GM19328 (cell line): ENCODE data around the gene ABLIM1.

Source experiments
- ATAC-seq: cut with Tn5 transposase; IDR thresholded peaks from one replicate; pipeline ENCODE4 v1.9.1; 2021; ENCODE audit warnings: mild to moderate bottlenecking, moderate library complexity; ENCODE audit not compliant: unreplicated experiment

ABLIM1 gene

DNA sequence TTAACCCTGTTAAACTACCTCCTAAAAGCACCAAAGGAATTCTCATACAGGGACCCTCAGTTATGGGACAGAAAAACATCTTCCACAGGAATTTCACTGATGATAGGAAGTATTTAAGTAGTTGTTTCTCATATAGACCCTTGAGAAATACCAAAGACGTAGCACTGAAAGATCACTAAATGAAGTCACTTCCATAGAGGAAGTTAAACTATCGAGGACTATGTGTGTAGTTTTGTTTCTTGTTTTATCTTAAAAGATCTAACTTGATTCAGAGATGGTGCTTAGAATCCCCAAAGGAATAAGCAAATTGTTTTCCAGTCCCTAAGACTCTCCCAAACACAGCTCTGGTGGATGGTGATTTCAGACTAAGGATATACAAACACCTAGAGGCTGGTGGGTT is 159.0 kb downstream of the ABLIM1 start:
- ATAC-seq = no peak

DNA sequence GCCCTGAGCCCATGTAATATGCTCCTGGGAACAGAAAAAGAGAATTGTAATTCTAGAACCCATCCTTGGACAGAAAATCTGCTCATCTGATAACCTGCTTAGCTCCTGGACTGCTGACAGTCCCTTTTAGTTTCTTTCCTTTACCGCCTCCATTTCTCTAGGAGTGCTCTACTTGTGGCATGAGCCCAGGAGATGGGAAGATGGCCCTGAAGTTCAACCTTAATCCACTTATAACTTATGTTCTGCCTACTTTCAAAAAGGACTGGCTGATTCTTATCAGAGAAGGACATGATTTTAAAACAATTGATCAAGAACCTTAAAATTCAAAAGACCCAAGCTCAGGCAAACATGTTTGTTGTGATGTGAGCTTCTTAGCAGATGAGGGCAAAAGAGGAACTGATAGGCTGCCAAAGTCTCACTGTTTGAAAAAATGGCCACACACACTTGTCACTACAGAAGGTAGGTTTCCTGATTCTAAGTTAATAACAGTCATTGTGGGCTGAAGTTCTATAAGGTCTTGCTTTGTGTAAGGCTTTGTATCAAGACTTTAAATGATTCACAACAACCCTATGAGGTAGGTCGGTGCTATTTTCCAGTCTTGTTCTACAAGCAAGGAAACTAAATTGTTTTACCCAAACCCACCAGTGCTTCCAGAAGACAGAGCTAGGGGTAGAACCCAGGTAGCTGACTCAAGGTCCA is 159.5 kb downstream of the ABLIM1 start:
- peak; percentile 56 for ATAC-seq

DNA sequence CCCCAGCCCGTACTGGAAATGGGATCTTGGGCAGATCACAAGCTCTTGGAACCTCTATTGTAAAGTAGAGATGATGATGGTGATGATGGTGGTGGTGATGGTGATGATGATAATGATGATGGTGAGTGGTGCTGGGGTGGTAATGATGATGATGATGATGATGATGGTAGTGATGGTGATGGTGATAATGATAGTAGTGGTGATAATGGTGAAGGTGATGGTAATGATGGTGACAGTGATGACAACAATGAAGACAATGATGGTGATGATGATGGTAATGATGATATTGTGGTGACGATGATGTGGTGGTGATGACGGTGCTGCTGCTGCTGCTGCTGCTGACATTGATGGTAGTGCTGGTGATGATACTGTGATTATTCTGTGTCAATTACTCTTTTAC is 162.8 kb downstream of the ABLIM1 start:
- ATAC-seq = no peak

DNA sequence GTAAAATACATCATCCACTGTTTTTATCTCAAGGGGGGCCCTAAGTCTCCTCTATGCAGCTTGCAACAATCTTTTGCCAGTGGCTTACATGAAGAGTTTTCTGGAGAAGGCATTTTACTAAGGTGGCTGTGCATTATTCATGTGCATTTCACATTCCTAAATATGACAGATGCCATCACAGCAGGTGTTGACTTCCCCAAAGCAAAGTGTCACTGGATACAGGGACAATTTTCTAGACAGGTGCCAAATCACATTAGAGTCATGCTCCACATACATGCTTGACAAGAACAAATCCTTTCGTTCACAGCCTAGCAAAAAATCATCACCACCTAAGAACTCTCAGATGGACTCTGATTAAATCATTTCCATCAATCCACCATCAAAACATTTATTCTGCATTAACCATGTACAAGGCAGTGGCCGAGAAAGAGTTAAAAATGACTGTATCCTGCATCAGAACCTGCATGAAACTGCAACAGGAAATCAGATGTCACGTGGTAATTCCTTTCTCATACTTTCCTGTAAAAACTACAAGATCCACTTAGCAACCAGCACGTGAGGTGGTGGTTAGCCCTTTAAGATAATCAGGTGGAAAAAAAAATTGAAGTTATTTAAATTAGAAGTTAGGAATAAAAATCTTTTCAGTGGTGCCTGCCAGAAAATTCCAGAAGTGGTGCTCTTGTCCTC is 165.6 kb downstream of the ABLIM1 start:
- ATAC-seq = no peak

DNA sequence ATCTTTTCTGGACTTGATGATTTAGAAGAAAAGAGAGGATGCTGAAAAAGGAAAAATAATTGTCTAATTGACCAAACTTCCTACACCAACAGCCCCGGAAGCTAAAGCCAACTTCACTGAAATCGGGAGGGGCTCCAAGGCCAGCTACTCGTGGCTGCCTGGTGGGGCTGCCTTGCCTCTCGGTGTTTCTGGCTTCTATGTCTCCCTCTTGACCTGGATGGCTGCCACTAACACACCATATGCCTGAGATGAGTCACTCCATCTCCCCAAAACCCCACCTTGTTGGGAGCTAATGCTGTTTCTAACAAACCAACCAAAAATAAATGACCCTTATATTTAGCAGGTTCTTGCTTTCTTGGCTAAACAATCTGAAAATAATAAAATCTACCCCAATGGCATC is 166.1 kb downstream of the ABLIM1 start:
- ATAC-seq = no peak

DNA sequence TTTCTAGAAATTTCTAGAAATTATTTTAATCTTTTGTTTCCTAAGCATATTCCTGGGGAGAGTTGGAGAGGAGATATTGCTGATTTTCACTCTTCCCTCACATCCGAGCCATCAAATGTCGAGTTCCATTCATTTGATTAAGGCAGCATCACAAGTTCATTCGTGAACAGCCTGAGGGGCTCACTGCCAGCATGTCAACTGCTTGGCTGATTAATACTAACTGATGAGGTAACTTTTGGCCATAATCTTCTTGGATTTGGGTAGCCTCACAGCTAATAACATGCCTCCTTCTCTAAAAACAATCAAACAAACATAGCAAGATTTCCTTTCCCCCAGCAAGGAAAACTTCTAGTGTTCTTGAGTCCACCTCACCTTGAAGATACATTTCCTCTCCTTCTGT is 166.7 kb downstream of the ABLIM1 start:
- no peak for ATAC-seq

DNA sequence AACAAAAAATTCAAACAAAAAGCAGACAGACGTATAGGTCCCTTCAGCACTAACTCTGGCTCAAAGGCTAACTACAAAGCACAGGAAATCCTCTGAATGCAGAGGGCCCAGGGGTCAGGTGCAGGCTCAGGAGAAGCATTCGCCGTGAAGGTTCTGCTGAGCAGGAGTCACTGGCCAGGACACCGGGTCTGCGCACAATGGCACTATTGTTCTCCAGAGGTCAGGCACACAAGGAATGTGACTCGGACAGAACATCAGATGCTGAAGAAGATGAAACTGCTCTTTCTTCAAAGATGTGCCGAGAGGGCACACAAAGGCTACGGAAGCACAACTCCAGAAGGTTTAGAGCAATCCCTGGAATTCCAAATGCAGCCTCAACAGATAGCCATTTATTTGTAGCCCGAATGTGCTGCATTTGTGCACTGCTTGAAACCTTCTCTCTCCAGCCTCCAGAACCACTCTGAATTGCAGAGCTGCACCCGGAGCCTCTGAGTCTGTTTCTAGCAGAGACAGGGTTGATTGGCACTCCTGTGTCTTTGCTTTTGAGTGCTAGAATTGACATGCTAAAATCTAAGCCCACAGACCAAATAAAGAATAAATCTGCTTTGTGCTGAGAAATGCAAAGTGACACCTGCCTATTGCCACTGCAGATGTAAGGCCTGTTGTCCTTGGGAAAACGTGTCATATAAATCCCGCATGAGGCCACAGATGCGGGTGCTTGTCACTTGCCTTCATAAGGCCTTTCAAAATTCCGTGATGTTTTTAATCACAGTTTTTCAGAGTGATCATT is 168.4 kb downstream of the ABLIM1 start:
- ATAC-seq = no peak

DNA sequence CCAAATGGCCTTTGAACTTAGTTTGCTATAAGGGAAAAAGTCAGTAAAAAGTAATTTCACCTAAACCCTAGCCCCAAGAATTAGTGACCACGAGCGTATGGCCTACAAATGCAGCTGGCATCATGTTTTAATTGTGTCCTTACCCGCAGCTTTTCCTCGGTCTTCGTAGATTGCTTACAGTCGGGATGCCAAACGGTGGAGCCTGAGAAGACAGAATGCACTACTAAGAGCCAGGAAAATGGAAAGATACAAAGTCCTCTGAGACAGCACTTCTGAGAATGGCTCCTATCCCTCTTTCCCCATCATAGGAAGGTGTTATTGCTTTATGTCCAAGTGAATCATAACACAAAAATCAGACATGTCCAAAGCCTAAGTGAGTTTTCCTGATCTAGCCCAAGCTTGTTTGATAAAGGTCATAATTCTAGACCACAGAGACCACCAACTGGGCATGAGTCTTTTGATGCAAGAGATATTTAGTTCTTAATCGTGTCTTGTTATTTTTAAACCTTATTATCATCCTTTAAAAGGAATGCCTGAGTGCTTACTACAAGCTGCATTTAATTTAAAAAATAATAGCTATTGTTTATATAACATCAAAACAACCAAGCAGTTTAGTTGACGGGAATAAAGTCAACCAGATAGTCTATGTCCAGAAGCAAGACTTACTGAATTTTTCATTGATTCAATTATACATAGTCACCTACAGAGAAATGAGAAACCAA is 170.1 kb downstream of the ABLIM1 start:
- ATAC-seq = no peak

DNA sequence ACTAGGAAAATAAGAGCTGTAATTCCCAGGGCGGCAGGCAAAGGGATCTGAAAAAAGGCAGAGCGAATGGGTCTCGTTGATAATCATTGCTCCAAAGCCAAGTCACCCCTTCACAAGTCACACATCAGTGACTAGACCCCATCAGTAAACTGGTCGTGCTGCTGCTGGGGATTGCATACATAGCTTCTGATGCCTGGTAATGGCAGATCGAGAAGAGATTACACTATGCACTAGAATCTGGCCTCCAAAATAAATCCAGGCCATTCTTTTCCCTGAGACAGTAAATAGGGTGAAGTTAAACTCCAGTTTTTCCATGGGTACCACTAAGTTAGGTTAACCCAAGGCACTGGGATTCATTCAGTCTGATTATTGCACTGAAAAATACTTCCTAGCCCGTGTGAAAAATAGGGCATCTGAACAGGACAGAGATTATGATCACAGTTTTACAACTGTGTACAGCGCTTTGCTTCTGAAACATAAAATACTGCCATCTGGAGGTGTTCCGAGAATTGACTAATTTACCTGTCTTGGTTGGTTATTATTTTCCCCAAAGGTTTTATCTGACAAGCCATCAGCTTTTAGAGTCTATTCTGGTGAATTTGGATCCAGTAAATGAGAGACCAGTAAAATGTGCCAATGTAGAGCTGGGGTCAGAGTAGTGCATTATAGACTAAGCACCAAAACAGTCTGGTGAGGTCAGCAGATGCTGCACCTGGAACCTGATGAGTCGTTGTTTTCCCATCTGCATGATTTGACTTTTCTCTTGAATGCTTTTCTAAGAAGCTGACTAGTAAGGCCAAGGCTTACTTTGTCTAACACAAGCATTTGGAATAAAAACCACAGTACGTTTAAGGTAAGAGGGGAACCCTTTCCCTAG is 170.9 kb downstream of the ABLIM1 start:
- no peak for ATAC-seq

DNA sequence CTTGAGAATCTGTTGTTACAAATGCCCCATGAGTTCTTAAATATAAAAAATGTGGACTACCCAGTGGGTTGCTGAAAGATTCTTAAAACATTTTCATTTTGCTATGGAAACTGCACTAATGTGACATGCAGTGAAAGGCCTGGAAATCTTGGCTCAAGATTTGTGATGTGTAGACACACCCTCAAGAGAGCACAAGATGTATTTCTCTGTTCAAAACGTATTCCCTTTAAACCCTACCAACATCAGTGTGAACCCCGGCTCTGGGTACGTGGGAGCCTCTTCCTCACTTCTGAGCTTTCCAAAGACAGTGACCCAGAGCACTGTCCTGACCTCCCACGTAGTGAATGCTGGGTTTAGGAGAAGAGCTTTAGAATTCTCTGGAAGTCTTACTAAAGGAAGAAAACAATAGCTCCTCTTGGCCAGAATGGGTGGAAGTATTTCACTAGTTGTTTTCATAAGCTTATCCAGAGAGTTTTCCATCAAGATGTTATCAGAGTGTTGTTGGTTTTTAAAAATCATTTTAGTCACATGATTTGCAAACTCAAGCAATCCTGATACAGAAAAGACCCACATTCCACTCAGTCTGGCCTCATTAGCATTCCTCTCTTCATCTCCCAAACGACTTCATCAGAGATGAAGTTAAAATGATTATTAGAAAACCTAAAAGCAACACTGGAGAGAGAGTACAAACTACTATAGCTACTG is 172.2 kb downstream of the ABLIM1 start:
- no peak for ATAC-seq

DNA sequence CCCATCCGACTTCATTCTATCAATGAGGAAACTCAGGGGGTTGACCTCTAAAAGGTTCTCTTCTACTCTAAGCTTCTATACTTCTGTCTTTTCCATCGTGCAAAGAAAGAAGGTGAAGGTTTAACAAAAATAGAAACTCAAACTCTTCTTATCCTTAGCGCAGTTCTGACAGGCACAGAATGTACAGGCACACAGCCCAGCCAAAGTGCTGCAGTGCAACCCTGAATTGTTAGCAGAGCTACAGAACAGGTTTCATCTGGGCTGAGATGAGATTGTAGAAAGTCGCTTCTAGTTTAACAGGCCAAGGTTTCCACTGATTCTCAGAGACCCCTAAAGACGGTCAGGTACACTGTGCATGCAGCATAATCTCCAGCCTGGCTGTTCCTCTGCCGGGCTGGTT is 174.5 kb downstream of the ABLIM1 start:
- ATAC-seq = no peak

DNA sequence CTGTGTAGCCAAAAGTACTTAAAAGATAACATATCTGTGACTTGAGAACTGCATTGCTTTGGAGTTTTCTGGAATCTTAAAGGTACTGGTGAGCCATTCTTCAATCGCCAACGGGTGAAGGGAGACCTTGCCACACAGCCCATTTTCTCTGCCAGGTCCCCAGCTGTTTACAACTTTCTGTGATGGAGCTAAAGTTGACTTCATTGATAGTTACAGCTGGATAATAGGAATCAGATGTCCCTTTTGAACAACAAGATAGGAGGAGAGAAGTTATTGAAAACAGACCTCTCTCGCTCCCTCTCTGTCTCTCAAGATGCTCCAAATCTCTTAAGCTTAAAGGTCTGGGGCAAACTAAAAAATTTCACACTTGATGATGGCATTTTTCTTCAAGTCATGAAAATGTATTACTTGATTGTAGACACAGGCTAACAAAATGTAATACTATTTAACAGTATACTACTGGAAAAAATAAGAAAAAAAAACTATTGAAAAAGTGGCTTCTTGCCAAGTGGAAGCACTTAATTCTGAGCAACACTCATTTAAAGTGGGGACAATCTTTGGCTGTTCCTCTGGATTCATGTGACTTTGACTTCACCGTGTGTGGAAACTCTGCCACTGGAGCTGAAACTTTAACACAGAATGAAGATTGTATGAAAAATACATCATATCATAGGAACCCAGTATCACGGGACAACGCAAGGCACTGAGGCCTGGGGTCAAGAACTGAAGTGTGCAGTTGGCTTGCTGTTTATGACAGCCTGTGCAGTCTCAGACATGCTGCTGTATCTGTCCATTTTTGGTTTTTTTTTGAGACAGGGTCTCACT is 175.4 kb downstream of the ABLIM1 start:
- ATAC-seq = no peak

DNA sequence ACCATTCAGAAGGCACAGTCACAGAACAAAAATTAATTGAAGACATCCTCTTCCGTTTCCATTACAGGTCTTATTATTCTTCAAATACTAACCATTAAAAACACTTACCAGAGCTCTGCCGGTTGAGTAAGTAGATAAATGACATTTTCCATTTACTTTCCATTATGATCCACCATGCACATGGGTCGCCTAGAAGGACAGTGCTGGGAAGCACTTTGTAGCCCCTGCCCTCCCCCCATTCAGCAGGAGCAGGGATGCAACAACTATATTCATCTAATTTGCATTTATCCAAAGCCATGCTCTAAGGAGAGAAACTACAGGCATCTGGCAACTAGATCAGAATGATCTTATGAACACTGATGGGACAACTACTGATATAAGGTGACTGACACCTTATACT is 177.0 kb downstream of the ABLIM1 start:
- no peak for ATAC-seq

DNA sequence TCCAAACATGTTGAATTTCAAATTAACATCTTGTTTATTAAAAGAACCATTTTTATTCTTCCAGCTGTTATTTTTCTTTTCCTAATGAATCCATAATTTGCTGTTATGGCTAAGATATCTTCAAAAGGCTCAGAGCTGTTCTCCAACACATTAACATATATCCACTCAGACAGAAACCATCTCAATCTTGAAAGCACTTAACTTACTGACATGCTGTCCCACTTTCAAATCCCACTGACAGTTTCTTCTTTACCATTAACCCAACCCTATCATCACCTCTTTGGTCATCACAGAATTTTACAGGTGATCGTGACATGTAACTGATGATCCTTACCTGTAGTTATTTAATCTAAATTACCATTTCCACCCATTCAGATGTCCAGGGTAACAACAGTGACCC is 178.2 kb downstream of the ABLIM1 start:
- ATAC-seq = no peak

DNA sequence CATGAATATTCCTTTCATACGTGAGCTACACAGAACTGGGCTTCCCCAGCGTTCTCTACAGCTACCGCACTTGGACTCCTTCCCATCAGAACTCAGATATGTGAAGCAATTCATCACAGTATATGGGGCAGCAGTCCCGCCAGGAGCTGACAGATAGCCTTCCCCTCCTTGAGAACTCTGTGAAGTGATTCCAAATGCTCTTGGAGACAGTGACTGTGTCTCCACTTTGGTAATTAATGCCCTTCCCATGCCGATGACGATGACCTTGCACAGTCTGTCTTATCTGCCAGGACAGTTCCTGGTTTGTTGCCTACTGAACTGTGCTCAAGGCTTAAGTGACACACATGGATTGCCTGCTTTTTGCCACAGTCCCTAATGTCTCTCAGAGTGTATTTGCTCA is 178.8 kb downstream of the ABLIM1 start:
- no peak for ATAC-seq

DNA sequence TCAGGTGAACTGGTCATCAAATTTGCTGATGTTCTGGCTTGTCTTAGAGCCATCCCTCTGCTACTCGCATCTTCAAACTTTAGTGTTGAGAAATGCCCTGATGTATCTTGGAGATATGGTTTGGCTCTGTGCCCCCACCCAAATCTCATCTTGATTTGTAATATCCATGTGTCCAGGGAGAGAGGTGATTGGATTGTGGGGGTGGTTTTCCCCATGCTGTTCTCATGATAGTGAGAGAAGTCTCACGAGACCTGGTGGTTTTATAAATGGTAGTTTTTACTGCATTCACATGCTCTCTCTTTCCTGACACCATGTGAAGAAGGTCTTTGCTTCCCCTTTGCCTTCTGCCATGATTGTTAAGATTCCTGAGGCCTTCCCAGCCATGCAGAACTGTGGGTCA is 179.8 kb downstream of the ABLIM1 start:
- no peak for ATAC-seq

DNA sequence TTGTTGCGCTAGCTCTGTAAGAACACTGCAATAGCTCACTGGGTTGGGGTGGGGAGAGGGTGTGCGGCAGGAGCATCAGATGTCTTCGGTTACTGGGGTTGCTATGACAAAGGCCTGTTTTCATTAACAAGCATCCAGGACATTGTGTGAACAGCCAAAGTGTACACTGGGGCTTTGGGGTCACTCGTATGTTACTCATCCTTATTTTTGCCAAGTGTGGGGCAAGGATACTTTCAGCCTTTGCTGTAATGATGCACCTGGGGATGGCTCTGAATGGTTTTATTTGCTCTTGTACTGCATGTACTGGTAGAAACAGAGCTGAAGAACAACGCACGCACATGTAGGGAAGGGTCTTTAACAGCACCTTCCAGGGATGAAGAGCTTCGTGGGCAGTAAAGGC is 180.8 kb downstream of the ABLIM1 start:
- no peak for ATAC-seq

DNA sequence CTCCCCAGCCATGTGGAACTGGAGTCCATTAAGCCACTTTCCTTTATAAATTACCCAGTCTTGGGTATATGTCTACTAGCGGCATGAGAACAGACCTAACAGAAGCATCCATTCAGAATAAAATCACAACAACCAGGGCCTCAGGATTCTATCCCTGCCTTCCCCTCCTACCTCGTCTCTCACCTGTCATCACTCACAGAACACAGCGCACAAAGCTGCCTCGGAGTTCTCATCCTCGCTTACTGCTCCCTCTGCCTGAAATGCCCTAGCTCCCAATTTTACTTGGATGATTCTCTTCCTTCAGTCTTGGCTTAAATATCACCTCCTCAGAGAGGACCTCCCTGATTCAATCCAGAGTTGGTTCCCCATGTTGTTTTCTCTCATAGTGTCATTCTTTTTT is 183.1 kb downstream of the ABLIM1 start:
- no peak for ATAC-seq

DNA sequence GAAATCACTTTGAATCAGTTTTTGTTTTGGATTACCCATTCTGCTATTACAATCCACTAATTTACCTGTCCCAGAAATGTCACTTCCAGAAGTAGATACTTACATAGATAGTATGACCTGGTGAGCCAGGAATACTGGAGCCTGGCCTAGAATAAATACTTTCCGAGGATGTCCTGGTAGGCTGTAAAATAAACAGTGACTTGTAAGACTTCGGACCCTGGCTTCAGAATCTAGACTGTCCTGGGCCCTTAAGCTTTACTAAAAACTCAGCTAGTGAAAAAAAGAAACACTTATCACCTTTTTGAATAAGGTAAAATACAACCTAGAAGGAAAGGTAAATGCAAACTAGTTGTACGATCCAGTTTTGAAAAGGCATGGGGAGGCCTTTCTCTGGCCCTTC is 184.3 kb downstream of the ABLIM1 start:
- ATAC-seq = no peak
